ENCODE data around the gene LARGE2.

- TF ChIP-seq, protein P1, sequence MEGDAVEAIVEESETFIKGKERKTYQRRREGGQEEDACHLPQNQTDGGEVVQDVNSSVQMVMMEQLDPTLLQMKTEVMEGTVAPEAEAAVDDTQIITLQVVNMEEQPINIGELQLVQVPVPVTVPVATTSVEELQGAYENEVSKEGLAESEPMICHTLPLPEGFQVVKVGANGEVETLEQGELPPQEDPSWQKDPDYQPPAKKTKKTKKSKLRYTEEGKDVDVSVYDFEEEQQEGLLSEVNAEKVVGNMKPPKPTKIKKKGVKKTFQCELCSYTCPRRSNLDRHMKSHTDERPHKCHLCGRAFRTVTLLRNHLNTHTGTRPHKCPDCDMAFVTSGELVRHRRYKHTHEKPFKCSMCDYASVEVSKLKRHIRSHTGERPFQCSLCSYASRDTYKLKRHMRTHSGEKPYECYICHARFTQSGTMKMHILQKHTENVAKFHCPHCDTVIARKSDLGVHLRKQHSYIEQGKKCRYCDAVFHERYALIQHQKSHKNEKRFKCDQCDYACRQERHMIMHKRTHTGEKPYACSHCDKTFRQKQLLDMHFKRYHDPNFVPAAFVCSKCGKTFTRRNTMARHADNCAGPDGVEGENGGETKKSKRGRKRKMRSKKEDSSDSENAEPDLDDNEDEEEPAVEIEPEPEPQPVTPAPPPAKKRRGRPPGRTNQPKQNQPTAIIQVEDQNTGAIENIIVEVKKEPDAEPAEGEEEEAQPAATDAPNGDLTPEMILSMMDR (conservative IDR thresholded peaks at IDR 0.05; ENCODE audit: low read depth in 2 of 2), result no peak
- TF ChIP-seq ZNF114 (CRISPR knock-in tag; IDR thresholded peaks at IDR 0.05), result no peak
- no peak for TF ChIP-seq EZH2 (IDR thresholded peaks at IDR 0.05; ENCODE audit: low read depth, unreplicated experiment)
- TF ChIP-seq POLR2AphosphoS5 (IDR thresholded peaks at IDR 0.05; ENCODE audit: low read depth), result no peak
- no peak for TF ChIP-seq EZH2phosphoT487 (IDR thresholded peaks at IDR 0.05; ENCODE audit: unreplicated experiment)
- TF ChIP-seq NANOG (IDR thresholded peaks at IDR 0.05; ENCODE audit: borderline replicate concordance), result no peak
Observed at GRCh38 chr11:45896422-45896984, 26.0 kb upstream of the LARGE2 start.
